HG03460 (cell line): ENCODE results near the gene HACD2.

Source experiments
- ATAC-seq: cut with Tn5 transposase; IDR thresholded peaks from one replicate; pipeline ENCODE4 v1.9.1; 2021; ENCODE audit not compliant: unreplicated experiment

HACD2 gene

GRCh38 chr3:123486460-123486859 lies 98.4 kb downstream of the HACD2 start:
- ATAC-seq: no peak

DNA sequence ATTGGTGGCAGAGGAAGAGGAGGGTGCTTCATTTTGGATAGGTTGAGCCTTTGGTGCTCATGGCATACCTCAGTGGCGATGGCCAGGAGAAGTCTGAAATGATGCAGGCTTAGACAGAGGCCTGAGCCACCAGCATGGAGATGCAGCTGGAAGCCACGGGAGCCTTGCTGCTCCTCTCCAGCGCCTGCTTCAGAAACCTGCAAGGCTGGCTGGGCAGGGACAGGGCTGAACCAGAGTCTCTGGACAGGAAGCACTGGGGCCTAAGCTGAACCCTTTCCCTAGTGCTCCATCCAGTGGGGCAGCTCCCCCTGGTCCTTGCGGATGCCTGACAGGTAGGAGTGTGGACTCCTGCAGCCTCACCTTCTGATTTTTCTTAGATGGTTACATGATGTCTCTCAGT lies 99.3 kb downstream of the HACD2 start:
- no peak for ATAC-seq

- ATAC-seq: no peak
These were observed 101.7 kb downstream of the HACD2 start for GRCh38 chr3:123483146-123483545.

DNA sequence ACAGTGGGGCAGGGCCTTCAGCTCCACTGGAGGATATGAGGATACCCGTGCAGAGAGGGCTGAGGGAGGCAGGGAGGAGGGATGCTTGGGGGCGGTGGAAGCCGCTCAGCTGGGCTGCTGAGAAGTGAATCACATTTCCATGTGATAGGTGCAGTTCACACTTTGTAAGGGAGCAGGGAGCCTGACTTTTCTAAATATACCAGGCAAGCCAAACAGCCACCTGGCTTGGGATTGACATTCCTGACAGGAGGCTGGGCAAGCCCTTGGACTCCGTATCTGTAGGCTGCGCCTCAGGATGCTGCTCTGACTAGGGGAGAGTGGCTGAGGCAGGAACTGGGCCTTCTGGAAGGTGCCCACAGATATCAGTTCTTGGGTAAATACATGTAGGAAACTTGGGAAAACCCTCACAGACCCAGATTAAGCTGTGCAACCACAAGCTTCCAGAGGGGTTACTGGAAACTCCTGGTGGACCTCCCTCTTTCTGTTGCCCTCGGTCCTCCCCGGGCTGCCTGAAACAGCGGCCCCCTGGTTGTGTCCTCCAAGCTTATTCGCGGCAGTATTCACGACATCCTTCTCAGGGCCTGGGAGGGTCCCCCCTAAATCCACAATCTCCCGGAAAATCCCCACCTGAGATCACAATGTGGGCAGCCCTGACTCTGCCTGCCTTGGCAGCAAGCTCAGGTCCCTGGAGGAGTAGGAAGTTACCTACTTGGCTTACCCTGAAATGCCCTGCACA lies 103.0 kb downstream of the HACD2 start:
- no peak for ATAC-seq

DNA sequence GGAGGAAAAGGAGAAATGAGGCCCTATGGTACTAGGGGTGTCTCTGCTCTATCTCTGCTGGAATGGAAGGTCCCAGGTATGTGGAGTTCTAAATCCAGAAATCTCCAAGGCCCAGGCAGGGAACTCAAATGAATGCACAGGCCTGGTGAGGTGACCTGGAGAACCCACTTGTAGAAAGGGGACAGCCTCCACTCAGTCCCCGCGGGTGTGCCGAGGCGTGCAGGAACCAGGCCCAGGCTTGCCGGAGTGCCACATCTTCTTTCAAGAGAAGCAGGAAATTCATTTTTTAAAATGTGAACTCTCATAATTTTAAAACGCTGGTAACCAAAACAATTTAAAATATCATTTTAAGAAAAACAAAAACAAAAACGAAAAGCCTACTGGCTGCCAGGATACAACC lies 103.8 kb downstream of the HACD2 start:
- ATAC-seq: no peak

- ATAC-seq: no peak
These were observed 104.4 kb downstream of the HACD2 start for GRCh38 chr3:123480428-123480827.

- ATAC-seq: no peak
These were observed 105.0 kb downstream of the HACD2 start for GRCh38 chr3:123479891-123480290.

GRCh38 chr3:123478314-123478713 lies 106.5 kb downstream of the HACD2 start:
- no peak for ATAC-seq

DNA sequence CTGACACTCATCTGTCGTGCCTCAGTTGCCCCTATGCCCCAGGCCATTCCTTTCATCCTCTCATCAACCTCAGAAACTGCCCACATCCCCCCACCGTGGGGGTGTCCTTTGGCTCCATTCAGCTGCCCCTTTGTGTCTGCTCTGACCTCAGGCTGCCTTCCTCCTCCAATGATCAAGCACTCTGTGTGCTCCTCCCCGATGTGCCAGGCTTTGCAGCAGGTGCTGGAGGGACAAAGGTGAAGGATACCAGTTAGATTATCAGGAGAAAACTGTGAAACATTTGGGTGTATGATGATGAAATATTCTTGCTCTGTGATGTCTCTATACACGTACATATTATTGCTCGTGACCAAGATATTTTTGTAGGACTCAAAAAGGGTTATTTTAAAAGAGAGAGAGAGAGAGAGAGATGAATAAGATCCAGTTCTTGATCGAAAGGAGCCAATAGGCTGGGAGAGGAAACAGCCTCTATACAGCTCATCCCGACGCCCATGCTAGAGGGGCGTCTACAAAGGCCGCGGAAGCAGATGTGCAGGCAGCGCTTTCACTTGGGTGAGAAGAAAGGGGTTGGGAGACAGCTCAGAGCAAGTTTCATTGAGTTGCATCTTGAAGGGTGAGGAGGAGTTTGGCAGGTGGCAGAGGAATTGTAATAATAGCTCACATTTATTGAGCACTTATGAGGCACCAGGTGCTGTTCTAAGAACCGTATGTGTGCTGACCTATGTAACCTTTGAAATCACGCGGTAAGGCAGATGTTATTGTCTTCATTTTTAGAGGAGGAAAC lies 107.7 kb downstream of the HACD2 start:
- ATAC-seq: no peak

GRCh38 chr3:123475786-123476185 lies 109.1 kb downstream of the HACD2 start:
- no peak for ATAC-seq

DNA sequence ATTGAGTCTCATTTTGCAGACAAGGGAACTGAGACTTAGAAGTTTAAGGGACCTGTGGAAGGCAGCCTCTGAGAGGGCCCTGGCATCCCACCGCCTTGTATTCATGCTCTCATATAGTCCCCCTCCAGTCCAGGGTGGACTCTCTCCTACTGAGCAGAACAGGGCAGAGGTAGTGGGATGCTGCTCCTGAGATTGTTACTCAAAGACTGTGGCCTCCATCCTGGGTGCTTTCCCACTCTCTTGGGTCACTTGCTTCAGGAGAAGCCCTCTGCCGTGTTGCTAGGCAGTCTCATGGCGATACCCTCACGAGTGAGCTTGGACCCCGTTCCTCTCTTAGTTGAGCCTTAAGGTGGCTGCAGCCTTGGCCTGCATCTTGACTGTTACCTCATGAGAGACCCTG lies 113.7 kb downstream of the HACD2 start:
- ATAC-seq: no peak

GRCh38 chr3:123469323-123469995 lies 115.4 kb downstream of the HACD2 start:
- ATAC-seq: no peak

DNA sequence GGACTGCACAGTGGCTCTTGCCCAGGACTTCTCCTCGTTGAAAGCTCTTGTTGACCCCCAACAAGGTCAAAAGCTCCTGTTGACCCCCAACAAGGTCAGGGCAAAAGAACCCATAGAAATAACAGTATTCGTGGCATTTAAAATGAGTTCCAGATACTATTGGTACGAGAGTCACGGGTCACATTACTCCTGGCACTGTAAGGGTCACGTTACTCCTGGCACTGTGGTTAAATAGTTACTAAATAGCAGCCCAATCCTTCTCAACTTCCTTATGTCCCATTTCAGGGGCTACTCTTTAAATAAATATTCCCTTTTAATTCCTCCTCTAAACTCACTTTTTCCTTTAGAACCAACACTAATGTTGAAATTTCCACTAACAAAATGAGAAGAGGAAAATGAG lies 117.8 kb downstream of the HACD2 start:
- no peak for ATAC-seq

GRCh38 chr3:123464211-123464610 lies 120.6 kb downstream of the HACD2 start:
- no peak for ATAC-seq

GRCh38 chr3:123459862-123460261 lies 125.0 kb downstream of the HACD2 start:
- no peak for ATAC-seq

DNA sequence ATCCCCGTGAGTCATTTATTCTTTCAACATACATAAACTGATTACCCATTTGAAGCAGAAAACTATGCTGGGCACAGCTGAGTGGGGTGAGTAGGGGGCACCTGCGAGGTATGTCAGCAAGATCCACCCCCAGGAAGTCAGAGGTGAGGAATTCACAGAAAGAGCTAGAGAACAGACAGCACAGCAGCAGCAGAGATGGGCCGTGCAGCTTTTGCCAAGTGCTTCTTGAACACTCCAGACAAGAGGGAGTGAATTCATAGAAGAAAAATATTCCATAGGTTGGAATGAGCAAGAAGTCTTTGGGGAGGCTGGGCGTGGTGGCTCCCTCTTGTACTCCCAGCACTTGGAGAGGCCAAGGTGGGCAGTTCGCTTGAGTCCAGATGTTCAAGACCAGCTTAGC lies 126.6 kb downstream of the HACD2 start:
- ATAC-seq: no peak

GRCh38 chr3:123457841-123458240 lies 127.0 kb downstream of the HACD2 start:
- ATAC-seq: no peak

DNA sequence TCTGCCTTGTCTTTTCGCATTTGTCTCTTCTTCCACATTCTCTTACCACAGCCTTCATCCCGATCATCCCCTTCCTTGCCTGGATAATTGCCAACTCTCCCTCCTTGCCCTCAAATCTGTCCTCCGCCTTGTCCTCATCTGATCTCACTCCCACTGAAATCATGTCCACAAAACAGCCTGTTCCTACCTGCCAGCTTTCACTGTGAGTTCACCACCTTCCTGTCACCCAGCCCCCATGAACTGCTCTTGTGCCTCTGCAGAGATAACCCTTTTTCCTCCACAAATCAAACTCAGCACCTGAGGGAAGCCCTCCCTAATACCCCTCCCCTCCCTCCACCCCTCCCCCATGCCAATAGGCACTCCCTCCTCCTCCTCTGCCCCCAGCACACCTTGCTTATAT lies 131.2 kb downstream of the HACD2 start:
- ATAC-seq: no peak

DNA sequence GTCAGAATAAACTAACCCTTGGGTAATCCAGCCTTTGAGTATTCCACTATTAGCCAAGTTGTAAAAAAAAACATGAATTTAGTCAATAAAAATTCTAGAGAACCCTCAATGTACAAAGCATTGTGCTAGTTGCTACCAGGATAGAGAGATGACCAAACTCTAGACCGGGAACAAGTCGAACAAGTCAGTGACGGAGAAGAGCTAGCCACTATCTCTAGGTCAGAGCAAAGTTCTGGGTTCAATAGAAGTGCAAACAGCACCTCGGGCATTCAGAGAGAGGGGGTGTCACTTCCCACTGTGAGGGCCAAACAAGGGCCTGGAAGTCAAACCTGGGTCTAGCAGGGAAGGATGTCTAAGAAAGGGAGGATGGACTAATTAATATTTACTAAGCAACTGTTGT lies 133.7 kb downstream of the HACD2 start:
- no peak for ATAC-seq

DNA sequence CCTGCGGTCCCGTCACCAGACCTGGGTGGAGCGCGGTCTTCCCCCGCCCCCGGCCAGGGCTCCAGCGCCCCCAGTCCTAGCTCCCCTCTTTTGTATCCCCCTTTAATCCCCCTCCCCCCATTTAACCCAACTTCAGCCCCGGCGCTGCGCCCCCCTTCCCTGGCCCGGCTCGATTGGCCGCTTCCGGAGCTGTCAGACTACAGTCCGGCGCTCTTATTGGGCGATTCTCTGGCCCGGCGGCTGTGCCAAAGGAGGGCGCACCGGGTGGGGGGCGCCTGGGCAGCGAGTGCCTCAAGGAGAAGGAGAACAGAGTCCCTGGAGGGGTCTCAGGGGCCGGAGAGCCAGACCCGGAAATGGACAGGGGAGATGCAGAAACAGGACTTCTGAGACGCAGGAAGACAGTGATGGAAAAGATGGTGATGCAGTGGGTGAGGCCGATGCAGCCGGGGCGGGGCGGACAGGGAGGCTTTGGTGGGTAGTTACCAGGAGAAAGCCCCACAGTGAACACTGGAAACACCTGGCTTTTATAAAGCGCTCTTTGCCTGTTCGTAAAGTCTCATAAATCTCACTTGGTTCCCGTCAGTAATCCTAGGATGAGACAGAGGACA lies 134.8 kb downstream of the HACD2 start:
- no peak for ATAC-seq
